T-helper 1 cell (primary cell): ENCODE data around the gene NR6A1.
A peak's percentile ranks its signal among the peaks of the same experiment; 100 is the strongest.
"Not testable (repeated sequence)": the region's sequence is repeated elsewhere in the genome, so short reads cannot be mapped to it uniquely, and the experiment has no call there.

Source experiments
- DNase-seq, 5 donors: peaks; one replicate each; pipeline ENCODE4 v3.0.0-alpha.2; 2012 to 2020

The NR6A1 gene

DNA sequence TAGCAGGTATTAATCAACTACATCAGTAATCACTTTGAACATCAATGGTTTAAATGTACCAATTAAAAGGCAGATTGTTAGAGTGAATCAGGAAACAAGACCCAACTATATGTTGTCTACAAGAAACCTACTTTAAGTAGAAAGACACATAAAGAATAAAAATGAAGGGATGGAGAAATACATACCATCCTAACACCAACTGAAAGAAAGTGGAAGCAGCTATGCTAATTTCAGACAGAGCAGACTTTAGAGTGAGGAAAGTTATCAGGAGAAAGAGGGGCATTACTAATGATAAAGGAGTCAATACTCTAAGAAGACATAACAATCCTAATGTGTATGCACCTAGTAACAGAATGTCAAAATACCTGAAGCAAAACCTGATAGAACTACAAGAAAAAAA lies 125.8 kb downstream of the NR6A1 start:
- DNase-seq: no peak

GRCh38 chr9:124639637-124640036 lies 131.5 kb downstream of the NR6A1 start:
- no peak for DNase-seq

GRCh38 chr9:124635285-124635684 lies 135.8 kb downstream of the NR6A1 start:
- DNase-seq: no peak

- no peak for DNase-seq
These were observed 139.0 kb downstream of the NR6A1 start for GRCh38 chr9:124632077-124632621.

- DNase-seq: no peak
These were observed 139.8 kb downstream of the NR6A1 start for GRCh38 chr9:124631326-124631725.

GRCh38 chr9:124629600-124629999 lies 141.5 kb downstream of the NR6A1 start:
- no peak for DNase-seq

- DNase-seq: no peak
These were observed 142.4 kb downstream of the NR6A1 start for GRCh38 chr9:124628741-124629140.

GRCh38 chr9:124626276-124626675 lies 144.8 kb downstream of the NR6A1 start:
- no peak for DNase-seq

GRCh38 chr9:124625087-124625486 lies 146.0 kb downstream of the NR6A1 start:
- no peak for DNase-seq

GRCh38 chr9:124624735-124624992 lies 146.4 kb downstream of the NR6A1 start:
- DNase-seq: no peak

GRCh38 chr9:124623966-124624734 lies 147.0 kb downstream of the NR6A1 start:
- DNase-seq: no peak

DNA sequence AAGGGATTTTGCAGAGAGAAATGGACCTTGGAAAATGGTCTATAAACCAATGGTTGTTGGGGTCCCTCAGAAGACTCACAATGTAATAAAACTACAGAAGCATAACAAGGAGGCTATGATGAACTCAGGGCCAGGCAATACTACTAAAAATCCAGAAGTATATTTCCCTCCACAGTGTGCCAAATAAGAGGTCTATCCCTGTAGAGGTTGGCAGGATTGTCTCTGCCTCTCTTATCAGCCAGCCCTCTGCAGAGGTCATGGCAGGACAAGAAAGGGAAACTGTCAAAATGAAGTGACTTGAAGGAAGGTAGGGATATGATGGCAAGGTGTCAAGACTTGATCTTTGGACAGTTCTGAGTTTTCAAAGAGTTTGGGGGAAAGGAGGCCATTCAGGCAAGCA lies 148.2 kb downstream of the NR6A1 start:
- no peak for DNase-seq

DNA sequence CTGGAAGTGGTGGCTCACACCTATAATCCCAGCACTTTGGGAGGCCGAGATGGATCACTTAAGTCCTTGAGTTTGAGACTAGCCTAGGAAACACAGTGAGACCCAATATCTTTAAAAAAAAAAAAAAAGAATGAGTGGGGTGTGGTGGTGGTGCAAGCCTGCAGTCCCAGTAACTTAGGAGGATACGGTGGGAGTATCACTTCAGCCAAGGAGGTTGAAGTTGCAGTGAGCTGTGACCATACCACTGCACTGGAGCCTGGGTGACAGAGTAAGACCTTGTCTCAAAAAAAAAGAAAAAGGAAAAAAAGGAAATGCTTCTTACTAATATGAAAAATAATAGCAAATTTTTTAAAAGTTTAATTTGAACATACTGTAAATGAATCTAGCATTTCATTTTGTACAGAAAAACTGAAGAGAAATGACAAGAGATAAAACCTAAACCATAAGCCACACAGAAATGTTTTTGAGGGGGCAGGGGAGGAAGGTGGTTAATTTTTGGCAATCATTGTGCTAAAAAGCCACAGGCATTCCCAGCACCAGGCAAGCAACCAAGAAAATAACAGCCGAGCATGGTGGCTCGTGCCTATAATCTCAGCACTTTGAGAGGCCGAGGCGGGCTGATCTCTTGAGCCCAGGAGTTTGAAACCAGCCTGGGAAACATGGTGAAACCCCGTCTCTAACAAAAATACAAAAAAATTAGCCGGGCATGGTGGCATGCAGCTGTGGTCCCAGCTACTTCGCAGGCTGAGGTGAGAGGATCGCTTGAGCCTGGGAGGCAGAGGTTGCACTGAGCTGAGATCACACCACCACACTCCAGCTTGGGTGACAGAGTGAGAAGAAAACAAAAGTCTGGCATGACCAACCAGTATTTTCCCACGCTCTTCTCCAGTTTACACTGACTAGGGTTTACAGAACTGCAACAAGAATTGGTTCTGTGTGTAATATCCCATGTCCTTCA lies 149.5 kb downstream of the NR6A1 start:
- DNase-seq: no peak

- no peak for DNase-seq
These were observed 152.6 kb downstream of the NR6A1 start for GRCh38 chr9:124618476-124618875.

- DNase-seq: peak; percentile 8 to 57 (median 38)
These were observed 153.5 kb downstream of the NR6A1 start for GRCh38 chr9:124617477-124618141.

GRCh38 chr9:124616961-124617360 lies 154.2 kb downstream of the NR6A1 start:
- no peak for DNase-seq

DNA sequence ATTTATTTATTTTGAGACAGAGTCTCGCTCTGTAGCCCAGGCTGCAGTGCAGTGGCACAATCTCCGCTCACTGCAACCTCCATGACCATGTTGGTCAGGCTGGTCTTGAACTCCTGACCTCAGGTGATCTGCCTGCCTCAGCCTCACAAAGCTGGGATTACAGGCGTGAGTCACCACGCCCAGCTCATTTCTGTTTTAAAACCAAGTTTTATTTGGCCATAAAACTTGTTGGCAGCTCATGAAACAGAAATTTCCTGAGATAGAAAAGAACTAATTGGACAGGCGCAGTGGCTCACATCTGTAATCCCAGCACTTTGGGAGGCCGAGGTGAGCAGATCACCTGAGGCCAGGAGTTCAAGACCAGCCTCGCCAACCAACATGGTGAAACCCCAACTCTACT lies 155.3 kb downstream of the NR6A1 start:
- not testable (repeated sequence) for DNase-seq

- no peak for DNase-seq
These were observed 155.9 kb downstream of the NR6A1 start for GRCh38 chr9:124615100-124615742.

- DNase-seq: no peak
These were observed 157.3 kb downstream of the NR6A1 start for GRCh38 chr9:124613849-124614248.

- no peak for DNase-seq
These were observed 160.0 kb downstream of the NR6A1 start for GRCh38 chr9:124611106-124611505.

DNA sequence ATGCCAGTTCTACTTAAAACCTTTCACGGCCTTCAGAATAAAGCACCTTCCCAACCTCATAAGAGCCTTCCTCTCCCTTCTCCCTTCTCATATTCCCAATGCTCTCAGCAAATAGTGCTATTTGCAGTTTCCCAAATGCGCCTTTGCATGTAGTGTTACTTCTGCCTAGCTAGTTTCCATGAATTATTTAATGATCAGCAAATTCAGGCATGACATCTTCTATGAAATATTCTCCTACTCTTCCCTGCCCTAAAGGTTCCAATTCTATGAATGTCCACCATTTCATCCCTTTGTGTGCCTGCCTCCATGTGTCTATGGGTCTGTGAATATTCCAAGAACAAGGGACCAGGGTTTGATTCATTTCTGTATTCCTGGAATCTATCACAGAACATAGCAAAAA lies 165.1 kb downstream of the NR6A1 start:
- DNase-seq: no peak

DNA sequence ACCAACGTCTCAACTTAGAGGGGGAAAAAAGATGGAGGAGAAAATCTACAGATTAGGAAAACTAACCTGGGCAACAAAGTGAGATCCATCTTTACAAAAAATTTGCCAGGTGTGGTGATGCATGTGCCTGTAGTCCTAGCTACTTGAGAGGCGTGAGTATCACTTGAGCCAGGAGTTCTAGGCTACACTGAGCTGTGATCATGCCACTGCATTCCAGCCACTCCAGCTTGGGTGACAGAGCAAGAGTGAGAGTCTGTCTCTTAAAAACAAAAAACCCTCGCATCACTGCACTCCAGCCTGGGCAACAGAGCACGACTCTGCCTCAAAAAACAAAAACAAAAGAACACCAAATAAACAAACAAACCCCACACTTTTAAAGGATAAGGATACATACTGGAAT lies 165.9 kb downstream of the NR6A1 start:
- DNase-seq: no peak

- no peak for DNase-seq
These were observed 168.5 kb downstream of the NR6A1 start for GRCh38 chr9:124602632-124603031.
